ENCODE results near the gene LRP5. TPM values are rescaled to one million over a fixed set of nuclear protein-coding genes. Genes with fewer than 3 reads are reported as not detected.

LRP5 gene
- total RNA-seq, 2 experiments from 2014 or later: 10.5 to 15.3 TPM

DNA sequence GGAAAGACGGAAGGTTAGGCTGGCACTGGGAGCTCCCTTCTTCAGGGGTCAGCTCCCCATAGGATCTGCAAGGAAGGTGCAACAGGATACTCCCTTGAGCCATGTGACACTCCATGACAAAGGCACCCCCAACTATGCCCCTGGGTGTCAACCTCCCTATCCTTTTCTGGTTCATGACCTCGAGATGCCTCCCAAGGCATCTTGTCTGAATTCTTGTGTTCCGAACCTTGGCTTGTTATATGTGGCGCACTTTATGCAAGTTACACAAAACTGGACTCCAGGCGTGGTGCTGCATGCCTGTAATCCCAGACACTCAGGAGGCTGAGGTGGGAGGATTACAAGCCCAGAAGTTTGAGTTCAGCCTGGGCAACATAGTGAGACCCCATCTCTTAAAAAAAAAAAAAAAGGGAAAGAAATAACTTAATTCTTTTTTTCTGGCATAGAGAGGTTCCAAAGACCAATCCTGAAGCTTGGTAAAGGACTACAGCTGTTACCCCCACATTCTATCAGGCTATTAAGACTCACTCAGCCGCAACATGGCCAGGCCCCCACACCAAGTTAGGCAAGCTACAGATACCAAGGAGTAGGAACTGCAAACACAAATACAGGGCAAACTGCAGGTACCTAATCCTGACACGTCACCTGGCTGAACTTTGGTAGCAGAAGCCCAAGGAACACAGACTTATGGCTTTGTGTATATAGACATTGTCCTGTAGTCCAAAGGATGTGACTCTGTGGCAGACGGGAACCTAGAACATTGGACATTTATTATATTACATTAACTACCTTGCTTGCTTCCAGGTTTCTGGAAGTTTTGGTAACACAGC lies 42.0 kb upstream of the LRP5 start:
- Mint-ChIP-seq H3K4me3 (peak overlapping the region; percentile 82), H3K27ac (peak overlapping the region; percentile 90), H3K36me3 (ENCODE audit: low read depth) (peaks cover 20% of the 10 kb centered on the region), H3K27me3 (no peaks in the 10 kb centered on the region), H3K4me1 (ENCODE audit: low read depth) (peaks cover 27% of the 10 kb centered on the region), H3K9me3 (no peaks in the 10 kb centered on the region)
- CTCF ChIA-PET: interaction anchor here (0.7 to 3.9 kb wide), 13 partner anchors 12 to 61 kb away, joined by 3 to 46 read pairs (median 4); no protein-coding TSS in a partner anchor
- TF ChIP-seq, protein P1, sequence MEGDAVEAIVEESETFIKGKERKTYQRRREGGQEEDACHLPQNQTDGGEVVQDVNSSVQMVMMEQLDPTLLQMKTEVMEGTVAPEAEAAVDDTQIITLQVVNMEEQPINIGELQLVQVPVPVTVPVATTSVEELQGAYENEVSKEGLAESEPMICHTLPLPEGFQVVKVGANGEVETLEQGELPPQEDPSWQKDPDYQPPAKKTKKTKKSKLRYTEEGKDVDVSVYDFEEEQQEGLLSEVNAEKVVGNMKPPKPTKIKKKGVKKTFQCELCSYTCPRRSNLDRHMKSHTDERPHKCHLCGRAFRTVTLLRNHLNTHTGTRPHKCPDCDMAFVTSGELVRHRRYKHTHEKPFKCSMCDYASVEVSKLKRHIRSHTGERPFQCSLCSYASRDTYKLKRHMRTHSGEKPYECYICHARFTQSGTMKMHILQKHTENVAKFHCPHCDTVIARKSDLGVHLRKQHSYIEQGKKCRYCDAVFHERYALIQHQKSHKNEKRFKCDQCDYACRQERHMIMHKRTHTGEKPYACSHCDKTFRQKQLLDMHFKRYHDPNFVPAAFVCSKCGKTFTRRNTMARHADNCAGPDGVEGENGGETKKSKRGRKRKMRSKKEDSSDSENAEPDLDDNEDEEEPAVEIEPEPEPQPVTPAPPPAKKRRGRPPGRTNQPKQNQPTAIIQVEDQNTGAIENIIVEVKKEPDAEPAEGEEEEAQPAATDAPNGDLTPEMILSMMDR (IDR thresholded peaks at IDR 0.05): no peak
- no peak for ATAC-seq
- POLR2A ChIA-PET: interaction anchor here (1.1 to 3.6 kb wide), 4 partner anchors 13 to 239 kb away, joined by 3 to 11 read pairs (median 4); no protein-coding TSS in a partner anchor
- no peak for DNase-seq
- intact Hi-C loops (cut with micrococcal nuclease): no loop called here

DNA sequence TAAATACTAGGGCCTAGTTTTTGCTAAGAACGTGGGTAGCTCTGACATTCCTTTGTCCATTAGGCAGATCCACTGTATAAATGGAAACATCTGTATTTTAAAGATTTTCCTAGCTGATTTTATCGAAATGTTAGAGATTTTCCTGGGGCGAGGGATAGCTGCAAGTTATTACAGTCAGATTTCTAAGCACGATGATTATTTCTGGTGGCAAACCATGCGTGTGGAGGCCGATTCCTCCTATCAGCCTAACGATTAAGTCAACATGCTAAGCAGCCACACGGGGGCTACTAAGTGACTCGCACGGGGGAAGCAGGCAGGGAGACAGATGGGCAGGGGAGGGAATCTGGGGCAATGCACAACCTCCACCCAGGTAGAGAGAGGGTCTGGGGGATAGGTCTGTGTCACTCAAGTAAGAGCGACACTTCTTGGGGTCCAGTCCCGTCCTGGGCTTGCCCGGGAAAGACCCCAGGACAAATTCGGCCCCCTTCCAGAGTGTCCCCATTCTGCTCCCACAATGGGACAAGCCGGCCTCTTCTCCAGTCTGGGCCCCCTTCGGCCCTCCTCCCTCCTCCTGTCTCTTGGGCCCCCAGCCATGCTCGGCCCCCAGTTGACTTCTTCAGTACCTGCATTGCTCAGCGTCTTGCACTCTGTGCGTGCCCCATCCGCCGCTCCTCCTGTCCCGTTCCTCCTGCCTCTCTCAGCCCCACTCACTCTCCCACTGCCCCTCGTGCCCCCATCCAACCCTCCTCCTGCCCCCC lies 41.2 kb upstream of the LRP5 start:
- peaks cover 20% of the 10 kb centered on the region for H3K36me3 Mint-ChIP-seq (ENCODE audit: low read depth)
- ChIA-PET CTCF (interaction anchor here (0.7 to 3.9 kb wide), 15 partner anchors 13 to 240 kb away, joined by 3 to 46 read pairs (median 4); no protein-coding TSS in a partner anchor), POLR2A (interaction anchor here (0.7 to 3.6 kb wide), 6 partner anchors 10 to 238 kb away, joined by 3 to 11 read pairs (median 4); no protein-coding TSS in a partner anchor)
- no peaks in the 10 kb centered on the region for H3K27me3 Mint-ChIP-seq
- DNase-seq (peak; percentile 80), ATAC-seq (peak; percentile 58)
- intact Hi-C loops (cut with micrococcal nuclease): no loop called here
- H3K4me3 Mint-ChIP-seq: peak overlapping the region; percentile 82
- TF ChIP-seq, protein P1 (IDR thresholded peaks at IDR 0.05): peak; percentile 73
- peaks cover 29% of the 10 kb centered on the region for H3K4me1 Mint-ChIP-seq (ENCODE audit: low read depth)
- H3K9me3 Mint-ChIP-seq: no peaks in the 10 kb centered on the region
- peak overlapping the region; percentile 90 for H3K27ac Mint-ChIP-seq

DNA sequence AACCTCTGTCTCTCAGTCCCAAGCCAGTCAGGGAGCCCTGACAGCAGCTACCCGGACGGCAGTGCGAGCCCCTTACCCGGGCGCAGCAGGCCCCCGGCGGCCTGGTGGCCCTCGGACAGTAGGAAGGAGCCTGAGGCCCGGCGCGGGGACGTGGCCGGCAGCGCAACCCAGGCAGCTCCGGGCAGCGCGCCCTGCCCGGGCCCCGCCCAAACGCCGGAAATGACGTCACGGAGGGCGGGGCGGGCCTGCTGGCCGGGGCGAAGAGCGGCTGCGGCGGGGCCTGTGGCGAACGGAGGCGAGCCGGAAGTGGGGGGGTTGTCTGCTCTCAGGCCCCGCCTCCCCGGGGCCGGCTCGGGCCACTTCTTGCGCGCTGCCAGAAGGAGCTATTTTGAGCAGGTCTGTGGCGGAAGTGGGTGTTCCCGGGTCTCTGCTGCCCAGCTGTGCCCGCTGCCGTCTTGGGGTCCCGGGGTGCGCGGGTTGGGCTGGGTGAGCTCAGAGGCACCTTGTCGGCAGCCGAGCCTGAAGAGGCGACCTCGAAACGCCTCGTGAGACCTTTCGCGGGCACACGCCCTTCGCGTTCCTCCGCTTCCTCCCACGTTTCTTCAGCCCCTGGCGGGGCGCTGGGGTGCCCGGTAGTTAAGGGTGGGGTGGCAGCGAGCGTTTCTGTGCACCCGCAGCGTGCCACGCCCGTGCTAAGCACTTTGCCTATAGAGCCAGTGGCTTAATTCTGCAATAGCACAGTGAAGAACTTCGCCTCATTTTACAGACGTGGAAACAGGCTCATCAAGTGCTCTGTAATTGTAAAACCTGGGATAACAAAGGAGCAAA lies 40.4 kb upstream of the LRP5 start, which contains the start of gene C11orf24:
TSS of gene C11orf24 (minus strand) at position 193 of the 828 bp plus-strand sequence. CDS start 8,206 bp downstream, outside the sequence.
- Mint-ChIP-seq H3K9me3 (no peaks in the 10 kb centered on the region), H3K27ac (peak within 1 kb of the TSS; percentile 90), H3K4me1 (ENCODE audit: low read depth) (peaks cover 29% of the 10 kb centered on the region), H3K27me3 (no peaks in the 10 kb centered on the region), H3K4me3 (peak within 1 kb of the TSS; percentile 82), H3K36me3 (ENCODE audit: low read depth) (peaks cover 14% of the 10 kb centered on the region)
- ChIA-PET POLR2A (interaction anchor here (0.7 to 3.6 kb wide), 3 partner anchors 11 to 26 kb away, joined by 3 to 11 read pairs (median 3); no protein-coding TSS in a partner anchor), CTCF (interaction anchor here (0.9 to 3.9 kb wide), 6 partner anchors 14 to 241 kb away, joined by 3 to 46 read pairs (median 4); no protein-coding TSS in a partner anchor)
- DNase-seq: peak; percentile 94
- intact Hi-C loops (cut with micrococcal nuclease): no loop called here
- TF ChIP-seq, protein P1 (IDR thresholded peaks at IDR 0.05): no peak
- peak; percentile 96 for ATAC-seq

DNA sequence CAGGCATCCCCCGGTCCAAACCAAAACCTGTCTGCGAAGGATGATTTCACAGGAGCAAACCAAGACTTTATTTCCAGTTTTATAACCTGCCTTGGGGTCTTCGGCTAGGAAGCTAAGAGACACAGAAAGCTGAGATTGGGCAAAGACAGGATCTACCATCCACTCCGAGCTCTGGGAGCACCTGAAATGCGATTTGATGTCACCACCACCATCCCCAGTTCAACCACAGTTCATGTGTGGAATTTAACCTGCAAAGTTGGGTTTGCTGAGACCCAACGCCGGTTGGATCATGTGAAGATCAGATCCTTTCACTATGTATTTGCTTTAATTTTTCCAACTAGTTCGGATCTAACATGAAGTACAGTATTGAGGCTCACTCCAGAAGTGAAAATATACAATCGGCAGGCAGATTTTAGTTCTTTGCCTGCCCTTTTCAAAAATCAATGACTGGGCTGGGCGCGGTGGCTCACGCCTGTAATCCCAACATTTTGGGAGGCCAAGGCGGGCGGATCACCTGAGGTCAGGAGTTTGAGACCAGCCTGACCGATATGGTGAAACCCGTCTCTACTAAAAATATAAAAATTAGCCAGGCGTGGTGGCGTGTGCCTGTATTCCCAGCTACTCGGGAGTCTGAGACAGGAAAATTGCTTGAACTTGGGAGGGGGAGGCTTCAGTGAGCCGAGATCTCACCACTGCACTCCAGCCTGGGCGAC lies 39.2 kb upstream of the LRP5 start:
- ATAC-seq (no peak), DNase-seq (no peak)
- Mint-ChIP-seq H3K4me1 (ENCODE audit: low read depth) (peaks cover 29% of the 10 kb centered on the region), H3K27me3 (no peaks in the 10 kb centered on the region), H3K27ac (peak overlapping the region; percentile 90), H3K4me3 (peak overlapping the region; percentile 82), H3K36me3 (ENCODE audit: low read depth) (peaks cover 8% of the 10 kb centered on the region), H3K9me3 (no peaks in the 10 kb centered on the region)
- POLR2A ChIA-PET: no interaction called here
- CTCF ChIA-PET: interaction anchor here (3.9 kb wide), 1 partner anchor 24 kb away, joined by 46 read pairs; no protein-coding TSS in a partner anchor
- TF ChIP-seq, protein P1 (IDR thresholded peaks at IDR 0.05): no peak
- intact Hi-C loops (cut with micrococcal nuclease): no loop called here
